CD4-positive, CD25-positive, alpha-beta regulatory T cell (primary cell): ENCODE results near the gene ZNF618. TPM values are rescaled to one million over a fixed set of nuclear protein-coding genes. Genes with fewer than 3 reads are reported as not detected.

Experiments
- ATAC-seq, 2 donors: fragments of 150-1000 bp; cut with Tn5 transposase; one replicate each; pipeline ENCODE4 v1.10.0; 2021; ENCODE audit warnings: low read depth in 2 of 2, moderate number of reproducible peaks in 2 of 2, moderate library complexity in 1 of 2
- DNase-seq, 3 donors: peaks; one replicate each; pipeline versions ENCODE4 v3.0.0 to v3.0.0-alpha.2; 2012 to 2022; ENCODE audit warnings: mixed read lengths in 1 of 3
- H3K27ac ChIP-seq: one replicate; pipeline ENCODE4 v1.7.0; 2013; ENCODE audit warnings: mild to moderate bottlenecking, low read length; ENCODE audit not compliant: insufficient read depth, poor library complexity, severe bottlenecking
- H3K27me3 ChIP-seq: one replicate; pipeline ENCODE4 v1.7.0; 2013; ENCODE audit warnings: low read length; ENCODE audit not compliant: control insufficient read depth, insufficient read depth
- H3K36me3 ChIP-seq: one replicate; pipeline ENCODE4 v1.7.0; 2013; ENCODE audit warnings: mild to moderate bottlenecking, low read length, moderate library complexity; ENCODE audit not compliant: control insufficient read depth, insufficient read depth
- H3K4me1 ChIP-seq: 2 replicates; pipeline ENCODE4 v1.7.0; 2013; ENCODE audit warnings: mild to moderate bottlenecking, low read length; ENCODE audit not compliant: insufficient read depth, control insufficient read depth, poor library complexity, severe bottlenecking
- H3K4me3 ChIP-seq: one replicate; pipeline ENCODE4 v1.7.0; 2013; ENCODE audit warnings: low read depth, mild to moderate bottlenecking, low read length, moderate library complexity
- H3K9me3 ChIP-seq, 2 experiments: 1 replicate in 1 of 2; 2 replicates in 1 of 2; pipeline ENCODE4 v1.7.0; 2013; ENCODE audit warnings: low read length in 2 of 2, mild to moderate bottlenecking in 1 of 2, moderate library complexity in 1 of 2; ENCODE audit not compliant: control insufficient read depth in 2 of 2
- H3K27ac Mint-ChIP-seq, 3 donors: one replicate each; pipeline ENCODE4 v1.8.0; 2020 to 2022; ENCODE audit warnings: mild to moderate bottlenecking in 3 of 3, mixed read lengths in 3 of 3, moderate library complexity in 2 of 3
- H3K27me3 Mint-ChIP-seq: one replicate; pipeline ENCODE4 v1.8.0; 2022; ENCODE audit warnings: mild to moderate bottlenecking, mixed read lengths
- H3K36me3 Mint-ChIP-seq: one replicate; pipeline ENCODE4 v1.8.0; 2020; ENCODE audit warnings: mixed read lengths
- H3K4me1 Mint-ChIP-seq, 4 donors: one replicate each; pipeline ENCODE4 v1.8.0; 2020 to 2022; ENCODE audit warnings: mixed read lengths in 4 of 4, mild to moderate bottlenecking in 1 of 4
- H3K4me3 Mint-ChIP-seq, 4 donors: one replicate each; pipeline ENCODE4 v1.8.0; 2020 to 2022; ENCODE audit warnings: mild to moderate bottlenecking in 4 of 4, mixed read lengths in 4 of 4, moderate library complexity in 3 of 4
- H3K9me3 Mint-ChIP-seq, 7 donors: one replicate each; pipeline ENCODE4 v1.8.0; 2020 to 2022; ENCODE audit warnings: mixed read lengths in 7 of 7, mild to moderate bottlenecking in 3 of 7, moderate library complexity in 2 of 7
- polyA plus RNA-seq, 4 donors: library from polyadenylated mRNA; unstranded; fragments of 300-500 nt; fragmentation: Illumina TruSeq; gene quantifications; one replicate each; pipeline ENCODE4 v1.2.3, GENCODE V29; 2021
- total RNA-seq: library from RNA; stranded (reverse); gene quantifications from one replicate; pipeline ENCODE4 v1.2.3, GENCODE V29; 2022

The ZNF618 gene
- total and polyA plus RNA-seq, 5 donors from 2014 or later = 0.86 TPM; not detected in 4

GRCh38 chr9:113931140-113931539, 55.0 kb downstream of the ZNF618 start:
- peaks cover 0 to 2% of the 10 kb centered on the region in 2 experiments for H3K9me3 ChIP-seq
- no peak overlapping the region for H3K27ac ChIP-seq
- H3K36me3 ChIP-seq = no peaks in the 10 kb centered on the region
- DNase-seq (no peak), ATAC-seq (no peak)
- H3K36me3 Mint-ChIP-seq = no peaks in the 10 kb centered on the region
- H3K27me3 ChIP-seq = peaks cover 3% of the 10 kb centered on the region
- H3K9me3 Mint-ChIP-seq = peaks cover 0 to 5% (median 2%) of the 10 kb centered on the region in 7 donors
- H3K27ac Mint-ChIP-seq = no peak overlapping the region
- H3K4me1 Mint-ChIP-seq = no peaks in the 10 kb centered on the region
- H3K4me3 Mint-ChIP-seq = no peak overlapping the region
- H3K27me3 Mint-ChIP-seq = peaks cover under 1% of the 10 kb centered on the region
- H3K4me1 ChIP-seq = no peaks in the 10 kb centered on the region
- no peak overlapping the region for H3K4me3 ChIP-seq

- no peak overlapping the region for H3K4me3 ChIP-seq
- H3K4me3 Mint-ChIP-seq = no peak overlapping the region
- no peaks in the 10 kb centered on the region for H3K4me1 Mint-ChIP-seq
- H3K27me3 Mint-ChIP-seq = no peaks in the 10 kb centered on the region
- H3K36me3 ChIP-seq = no peaks in the 10 kb centered on the region
- peaks cover 0 to 5% (median 2%) of the 10 kb centered on the region in 7 donors for H3K9me3 Mint-ChIP-seq
- no peak overlapping the region for H3K27ac ChIP-seq
- no peak overlapping the region for H3K27ac Mint-ChIP-seq
- H3K36me3 Mint-ChIP-seq = no peaks in the 10 kb centered on the region
- peaks cover 3% of the 10 kb centered on the region for H3K27me3 ChIP-seq
- H3K9me3 ChIP-seq = peaks cover 0 to 2% of the 10 kb centered on the region in 2 experiments
- DNase-seq (no peak), ATAC-seq (no peak)
- H3K4me1 ChIP-seq = no peaks in the 10 kb centered on the region
These were observed 55.7 kb downstream of the ZNF618 start for GRCh38 chr9:113931777-113932176.

- Mint-ChIP-seq H3K27ac (no peak overlapping the region), H3K9me3 (peaks cover 0 to 3% (median 0%) of the 10 kb centered on the region in 7 donors), H3K4me3 (no peak overlapping the region), H3K27me3 (no peaks in the 10 kb centered on the region), H3K4me1 (no peaks in the 10 kb centered on the region), H3K36me3 (no peaks in the 10 kb centered on the region)
- H3K4me3 ChIP-seq = no peak overlapping the region
- no peaks in the 10 kb centered on the region for H3K36me3 ChIP-seq
- no peak for ATAC-seq
- DNase-seq = no peak
- no peak overlapping the region for H3K27ac ChIP-seq
- no peaks in the 10 kb centered on the region for H3K4me1 ChIP-seq
- H3K27me3 ChIP-seq = peaks cover 3% of the 10 kb centered on the region
- peaks cover 0 to 2% of the 10 kb centered on the region in 2 experiments for H3K9me3 ChIP-seq
These were observed 56.9 kb downstream of the ZNF618 start for GRCh38 chr9:113932906-113933584.

DNA sequence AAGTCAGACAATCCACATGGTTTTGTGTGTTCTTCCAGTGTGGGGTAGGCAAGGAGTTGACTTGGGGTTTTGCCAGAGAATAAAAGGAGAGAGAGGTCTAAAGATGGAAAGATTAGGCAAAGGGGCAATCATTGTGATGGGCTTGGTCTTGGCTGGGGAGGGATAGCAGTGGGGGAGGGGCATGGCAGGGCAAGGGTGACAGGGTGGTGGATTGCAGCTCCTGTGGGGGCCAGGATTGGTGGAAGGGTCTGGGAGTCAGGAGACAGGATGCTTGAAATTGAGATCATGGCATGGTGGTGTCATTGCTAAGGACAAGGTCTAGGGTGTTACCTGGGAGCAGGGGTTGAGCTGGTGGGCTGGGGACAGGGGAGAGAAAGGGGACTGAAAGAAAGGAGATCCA, 57.6 kb downstream of the ZNF618 start:
- no peak overlapping the region for H3K4me3 ChIP-seq
- H3K9me3 ChIP-seq = peaks cover 0 to 2% of the 10 kb centered on the region in 2 experiments
- H3K36me3 ChIP-seq = no peaks in the 10 kb centered on the region
- Mint-ChIP-seq H3K27ac (no peak overlapping the region), H3K9me3 (peaks cover 0 to 1% (median 0%) of the 10 kb centered on the region in 7 donors), H3K4me1 (no peaks in the 10 kb centered on the region), H3K36me3 (no peaks in the 10 kb centered on the region), H3K4me3 (no peak overlapping the region), H3K27me3 (no peaks in the 10 kb centered on the region)
- no peak for ATAC-seq
- DNase-seq = no peak
- no peaks in the 10 kb centered on the region for H3K4me1 ChIP-seq
- no peak overlapping the region for H3K27ac ChIP-seq
- H3K27me3 ChIP-seq = peaks cover 3% of the 10 kb centered on the region

- H3K4me1 Mint-ChIP-seq = no peaks in the 10 kb centered on the region
- peaks cover 0 to 1% (median 0%) of the 10 kb centered on the region in 7 donors for H3K9me3 Mint-ChIP-seq
- H3K4me3 Mint-ChIP-seq = no peak overlapping the region
- no peaks in the 10 kb centered on the region for H3K27me3 Mint-ChIP-seq
- H3K36me3 Mint-ChIP-seq = no peaks in the 10 kb centered on the region
- no peaks in the 10 kb centered on the region for H3K4me1 ChIP-seq
- H3K36me3 ChIP-seq = no peaks in the 10 kb centered on the region
- no peak overlapping the region for H3K4me3 ChIP-seq
- H3K27ac Mint-ChIP-seq = no peak overlapping the region
- DNase-seq (no peak), ATAC-seq (no peak)
- no peak overlapping the region for H3K27ac ChIP-seq
- H3K9me3 ChIP-seq = no peaks in the 10 kb centered on the region
- H3K27me3 ChIP-seq = peaks cover 3% of the 10 kb centered on the region
These were observed 58.2 kb downstream of the ZNF618 start for GRCh38 chr9:113934167-113934828.

GRCh38 chr9:113934829-113935676, 58.9 kb downstream of the ZNF618 start:
- no peak overlapping the region for H3K27ac Mint-ChIP-seq
- no peaks in the 10 kb centered on the region for H3K4me1 Mint-ChIP-seq
- Histone ChIP-seq H3K4me3 (no peak overlapping the region), H3K4me1 (no peaks in the 10 kb centered on the region), H3K27me3 (no peaks in the 10 kb centered on the region), H3K36me3 (no peaks in the 10 kb centered on the region), H3K9me3 (no peaks in the 10 kb centered on the region), H3K27ac (no peak overlapping the region)
- DNase-seq (no peak), ATAC-seq (no peak)
- no peaks in the 10 kb centered on the region for H3K9me3 Mint-ChIP-seq
- no peak overlapping the region for H3K4me3 Mint-ChIP-seq
- no peaks in the 10 kb centered on the region for H3K27me3 Mint-ChIP-seq
- no peaks in the 10 kb centered on the region for H3K36me3 Mint-ChIP-seq

GRCh38 chr9:113935677-113936380, 59.7 kb downstream of the ZNF618 start:
- Mint-ChIP-seq H3K4me3 (no peak overlapping the region), H3K36me3 (no peaks in the 10 kb centered on the region), H3K27ac (no peak overlapping the region), H3K27me3 (no peaks in the 10 kb centered on the region), H3K9me3 (no peaks in the 10 kb centered on the region), H3K4me1 (no peaks in the 10 kb centered on the region)
- Histone ChIP-seq H3K9me3 (no peaks in the 10 kb centered on the region), H3K27ac (no peak overlapping the region), H3K4me1 (no peaks in the 10 kb centered on the region), H3K4me3 (no peak overlapping the region), H3K27me3 (no peaks in the 10 kb centered on the region), H3K36me3 (no peaks in the 10 kb centered on the region)
- DNase-seq (no peak), ATAC-seq (no peak)
